ENCODE data around the gene WBP1L. TPM values are rescaled to one million over a fixed set of nuclear protein-coding genes. Genes with fewer than 3 reads are reported as not detected.

Gene WBP1L
- polyA plus RNA-seq, 1 donor from 2014 or later: 20.8 TPM

- Histone ChIP-seq H3K9me3 (ENCODE audit: low read length) (no peaks in the 10 kb centered on the region), H3K79me2 (replicated peaks; ENCODE audit: insufficient read depth, low read length) (no peaks in the 10 kb centered on the region), H3K27me3 (ENCODE audit: insufficient read depth, low read depth, low read length) (no peaks in the 10 kb centered on the region), H4K20me1 (ENCODE audit: insufficient read depth) (no peaks in the 10 kb centered on the region), H3K27ac (ENCODE audit: low read length) (no peak overlapping the region), H3K36me3 (ENCODE audit: insufficient read depth, low read length) (no peaks in the 10 kb centered on the region), H3F3A (ENCODE audit: insufficient read depth, low read length, poor library complexity, severe bottlenecking) (no peaks in the 10 kb centered on the region), H3K4me2 (ENCODE audit: low read length) (no peak overlapping the region), H2AFZ (ENCODE audit: low read depth, low read length) (no peak overlapping the region), H3K4me3 (ENCODE audit: low read length) (no peak overlapping the region), H3K9ac (ENCODE audit: low read length) (no peak overlapping the region), H3K9me2 (ENCODE audit: insufficient read depth, low read length) (no peaks in the 10 kb centered on the region)
- TF ChIP-seq TAF1 (IDR thresholded peaks at IDR 0.05; ENCODE audit: low read depth) (no peak), EP300 (conservative IDR thresholded peaks at IDR 0.05; ENCODE audit: poor library complexity, severe bottlenecking) (no peak), RAD21 (conservative IDR thresholded peaks at IDR 0.05) (no peak), MXI1 (conservative IDR thresholded peaks at IDR 0.05; ENCODE audit: poor library complexity, severe bottlenecking) (no peak), POLR2AphosphoS5 (IDR thresholded peaks at IDR 0.05) (no peak), EZH2 (IDR thresholded peaks at IDR 0.05; ENCODE audit: borderline replicate concordance, insufficient read depth, low read length, poor library complexity, severe bottlenecking) (no peak), CTCF (IDR thresholded peaks at IDR 0.05; ENCODE audit: poor library complexity, severe bottlenecking) (no peak), SMC3 (conservative IDR thresholded peaks at IDR 0.05; ENCODE audit: poor library complexity) (no peak)
- TF ChIP-seq, protein P1, sequence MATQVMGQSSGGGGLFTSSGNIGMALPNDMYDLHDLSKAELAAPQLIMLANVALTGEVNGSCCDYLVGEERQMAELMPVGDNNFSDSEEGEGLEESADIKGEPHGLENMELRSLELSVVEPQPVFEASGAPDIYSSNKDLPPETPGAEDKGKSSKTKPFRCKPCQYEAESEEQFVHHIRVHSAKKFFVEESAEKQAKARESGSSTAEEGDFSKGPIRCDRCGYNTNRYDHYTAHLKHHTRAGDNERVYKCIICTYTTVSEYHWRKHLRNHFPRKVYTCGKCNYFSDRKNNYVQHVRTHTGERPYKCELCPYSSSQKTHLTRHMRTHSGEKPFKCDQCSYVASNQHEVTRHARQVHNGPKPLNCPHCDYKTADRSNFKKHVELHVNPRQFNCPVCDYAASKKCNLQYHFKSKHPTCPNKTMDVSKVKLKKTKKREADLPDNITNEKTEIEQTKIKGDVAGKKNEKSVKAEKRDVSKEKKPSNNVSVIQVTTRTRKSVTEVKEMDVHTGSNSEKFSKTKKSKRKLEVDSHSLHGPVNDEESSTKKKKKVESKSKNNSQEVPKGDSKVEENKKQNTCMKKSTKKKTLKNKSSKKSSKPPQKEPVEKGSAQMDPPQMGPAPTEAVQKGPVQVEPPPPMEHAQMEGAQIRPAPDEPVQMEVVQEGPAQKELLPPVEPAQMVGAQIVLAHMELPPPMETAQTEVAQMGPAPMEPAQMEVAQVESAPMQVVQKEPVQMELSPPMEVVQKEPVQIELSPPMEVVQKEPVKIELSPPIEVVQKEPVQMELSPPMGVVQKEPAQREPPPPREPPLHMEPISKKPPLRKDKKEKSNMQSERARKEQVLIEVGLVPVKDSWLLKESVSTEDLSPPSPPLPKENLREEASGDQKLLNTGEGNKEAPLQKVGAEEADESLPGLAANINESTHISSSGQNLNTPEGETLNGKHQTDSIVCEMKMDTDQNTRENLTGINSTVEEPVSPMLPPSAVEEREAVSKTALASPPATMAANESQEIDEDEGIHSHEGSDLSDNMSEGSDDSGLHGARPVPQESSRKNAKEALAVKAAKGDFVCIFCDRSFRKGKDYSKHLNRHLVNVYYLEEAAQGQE (IDR thresholded peaks at IDR 0.05; ENCODE audit: borderline replicate concordance): no peak
Measured at GRCh38 chr10:102720775-102721301, 22.9 kb upstream of the WBP1L start.

DNA sequence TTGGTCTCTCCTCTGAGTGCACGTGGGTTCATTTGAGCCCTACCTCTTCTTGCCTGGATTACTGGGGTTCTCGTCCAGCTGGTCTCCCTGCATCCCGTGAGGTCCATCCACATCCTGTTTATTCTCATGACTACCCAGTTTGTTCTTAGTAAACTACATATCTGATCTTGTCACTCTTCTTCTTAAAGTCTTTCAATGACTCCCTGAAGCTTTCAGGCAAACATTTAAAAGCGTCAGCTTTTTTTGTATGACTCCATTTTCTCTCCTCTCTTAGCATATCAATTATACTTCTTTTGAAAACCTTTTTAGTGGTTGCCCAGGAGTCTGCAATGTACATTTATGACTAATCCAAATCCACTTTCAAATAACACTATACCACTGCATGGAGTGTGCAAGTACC lies 21.8 kb upstream of the WBP1L start:
- Histone ChIP-seq H3K9me3 (ENCODE audit: low read length) (no peaks in the 10 kb centered on the region), H2AFZ (ENCODE audit: low read depth, low read length) (no peak overlapping the region), H3K9ac (ENCODE audit: low read length) (no peak overlapping the region), H3K27ac (ENCODE audit: low read length) (no peak overlapping the region), H4K20me1 (ENCODE audit: insufficient read depth) (no peaks in the 10 kb centered on the region), H3K9me2 (ENCODE audit: insufficient read depth, low read length) (no peaks in the 10 kb centered on the region), H3K79me2 (replicated peaks; ENCODE audit: insufficient read depth, low read length) (no peaks in the 10 kb centered on the region), H3K36me3 (ENCODE audit: insufficient read depth, low read length) (no peaks in the 10 kb centered on the region), H3K27me3 (ENCODE audit: insufficient read depth, low read depth, low read length) (no peaks in the 10 kb centered on the region), H3K4me2 (ENCODE audit: low read length) (no peak overlapping the region), H3K4me3 (ENCODE audit: low read length) (no peak overlapping the region), H3F3A (ENCODE audit: insufficient read depth, low read length, poor library complexity, severe bottlenecking) (no peaks in the 10 kb centered on the region)
- no peak for TF ChIP-seq EZH2 (IDR thresholded peaks at IDR 0.05; ENCODE audit: borderline replicate concordance, insufficient read depth, low read length, poor library complexity, severe bottlenecking)
- no peak for TF ChIP-seq EP300 (conservative IDR thresholded peaks at IDR 0.05; ENCODE audit: poor library complexity, severe bottlenecking)
- TF ChIP-seq RAD21 (conservative IDR thresholded peaks at IDR 0.05): no peak
- no peak for TF ChIP-seq CTCF (IDR thresholded peaks at IDR 0.05; ENCODE audit: poor library complexity, severe bottlenecking)
- no peak for TF ChIP-seq SMC3 (conservative IDR thresholded peaks at IDR 0.05; ENCODE audit: poor library complexity)
- TF ChIP-seq, protein P1 (IDR thresholded peaks at IDR 0.05; ENCODE audit: borderline replicate concordance): no peak
- TF ChIP-seq POLR2AphosphoS5 (IDR thresholded peaks at IDR 0.05): no peak
- TF ChIP-seq TAF1 (IDR thresholded peaks at IDR 0.05; ENCODE audit: low read depth): no peak
- TF ChIP-seq MXI1 (conservative IDR thresholded peaks at IDR 0.05; ENCODE audit: poor library complexity, severe bottlenecking): no peak
